K562 (cell line): ENCODE measurements around the gene KCNMB4. TPM values are rescaled to one million over a fixed set of nuclear protein-coding genes. Genes with fewer than 3 reads are reported as not detected.

Source experiments
- ARHGAP35 ChIP-seq: fragments of 450-650 bp; IDR thresholded peaks from 2 replicates; pipeline ENCODE4 v1.6.1; 2018; ENCODE audit not compliant: partially characterized antibody
- BHLHE40 ChIP-seq: IDR thresholded peaks from 2 replicates; pipeline ENCODE4 v1.6.1; 2011; ENCODE audit warnings: low read length, improper control_type of control experiment
- BRCA1 ChIP-seq, 2 experiments: fragments of 450-650 bp in 1 of 2; sonication (generic) in 1 of 2; formaldehyde crosslinking in 1 of 2; IDR thresholded peaks; 2 replicates each; pipeline versions ENCODE4 v1.5.0 to v1.6.1; 2017 to 2020; ENCODE audit warnings: mild to moderate bottlenecking in 1 of 2, missing genetic modification reagents in 1 of 2
- CTBP1 ChIP-seq: fragments of 450-650 bp; IDR thresholded peaks from 2 replicates; pipeline ENCODE4 v1.6.1; 2016; ENCODE audit warnings: borderline replicate concordance
- GATA2 ChIP-seq: sonication (generic); formaldehyde crosslinking; IDR thresholded peaks from 2 replicates; pipeline ENCODE4 v1.4.0; 2020; ENCODE audit warnings: mild to moderate bottlenecking, missing genetic modification reagents
- GTF2E2 ChIP-seq: fragments of 200-800 bp; sonication (Bioruptor generic); IDR thresholded peaks from 2 replicates; pipeline ENCODE4 v1.6.1; 2016; ENCODE audit warnings: missing genetic modification characterization, missing compliant biosample characterization
- HLTF ChIP-seq: fragments of 450-650 bp; IDR thresholded peaks from 2 replicates; pipeline ENCODE4 v1.6.1; 2016
- IRF9 ChIP-seq: fragments of 450-650 bp; IDR thresholded peaks from 2 replicates; pipeline ENCODE4 v1.6.1; 2016; ENCODE audit warnings: missing biosample characterization, missing genetic modification characterization
- MED1 ChIP-seq: sonication (generic); formaldehyde crosslinking; IDR thresholded peaks from 2 replicates; pipeline ENCODE4 v1.8.1; 2023; ENCODE audit warnings: missing genetic modification reagents, borderline replicate concordance
- MYC ChIP-seq, 2 experiments: fragments of 250-450 bp in 1 of 2; sonication (Bioruptor Pico) in 1 of 2; IDR thresholded peaks; 2 replicates each; pipeline versions ENCODE4 v1.5.1 to v1.6.1; 2012 to 2021; ENCODE audit warnings: low read depth in 2 of 2, borderline replicate concordance in 1 of 2, improper control_type of control experiment in 1 of 2, low read length in 1 of 2, mild to moderate bottlenecking in 1 of 2, moderate library complexity in 1 of 2
- NCOA4 ChIP-seq: fragments of 450-650 bp; IDR thresholded peaks from 2 replicates; pipeline ENCODE4 v1.6.1; 2018; ENCODE audit warnings: mild to moderate bottlenecking; ENCODE audit not compliant: partially characterized antibody
- POLR3G ChIP-seq: IDR thresholded peaks from 2 replicates; pipeline ENCODE4 v1.6.1; 2011; ENCODE audit not compliant: insufficient read length, insufficient replicate concordance; ENCODE audit errors: extremely low read depth
- POU5F1 ChIP-seq: fragments of 150-350 bp; IDR thresholded peaks from 2 replicates; pipeline ENCODE4 v1.6.1; 2014; ENCODE audit warnings: borderline replicate concordance, low read length, low read depth, mild to moderate bottlenecking; ENCODE audit not compliant: partially characterized antibody
- SLC30A9 ChIP-seq: fragments of 250-450 bp; sonication (Bioruptor Pico); IDR thresholded peaks from 2 replicates; pipeline ENCODE4 v1.8.0; 2022; ENCODE audit warnings: mild to moderate bottlenecking, moderate library complexity
- SMAD4 ChIP-seq: fragments of 250-450 bp; sonication (Bioruptor Pico); conservative IDR thresholded peaks from 2 replicates; pipeline ENCODE4 v1.8.0; 2021; ENCODE audit warnings: inconsistent platforms, mild to moderate bottlenecking, moderate library complexity
- XRCC5 ChIP-seq: fragments of 200-400 bp; formaldehyde crosslinking; IDR thresholded peaks from 2 replicates; pipeline ENCODE4 v1.6.1; 2017; ENCODE audit warnings: low read depth, mild to moderate bottlenecking, low read length
- ZNF583 ChIP-seq: fragments of 250-450 bp; sonication (Bioruptor Pico); IDR thresholded peaks from 2 replicates; pipeline ENCODE4 v1.4.0; 2020
- ZNF695 ChIP-seq: fragments of 450-650 bp; formaldehyde crosslinking; IDR thresholded peaks from 2 replicates; pipeline ENCODE4 v1.4.0; 2020; ENCODE audit warnings: mild to moderate bottlenecking, moderate library complexity
- polyA plus RNA-seq, 8 experiments: library from polyadenylated mRNA; depleted of rRNA in 4 of 8; stranded (reverse) in 5 of 8; unstranded in 3 of 8; fragments of >200 nt; fragmentation: Nextera tagmentation in 2 of 8; fragmentation: Illumina TruSeq in 1 of 8; extraction: Ambion mirVana in 2 of 8; extraction: Trizol in 1 of 8; gene quantifications; 2 replicates each; pipeline versions ENCODE4 v1.2.1 to v1.2.3, GENCODE V29; 2011 to 2014; ENCODE audit warnings: inconsistent platforms in 1 of 8, missing spikeins in 1 of 8
- total RNA-seq, 7 experiments: library from RNA; depleted of rRNA in 6 of 7; stranded (reverse); fragments of >200 nt in 6 of 7; fragmentation: Illumina TruSeq in 2 of 7; extraction: Trizol in 2 of 7; gene quantifications; 2 replicates each; pipeline versions ENCODE4 v1.2.1 to v1.2.3, GENCODE V29; 2011 to 2021; ENCODE audit warnings: low replicate concordance in 1 of 7
- TF ChIP-seq, protein P1 (sequence below), 2 experiments: fragments of 450-650 bp in 1 of 2; sonication (generic) in 1 of 2; formaldehyde crosslinking; conservative IDR thresholded peaks; 2 replicates each; pipeline versions ENCODE4 v1.4.0 to v1.8.1; 2020 to 2022; ENCODE audit warnings: mild to moderate bottlenecking in 1 of 2, missing genetic modification reagents in 1 of 2
- TF ChIP-seq, protein P2 (sequence below), 3 experiments: IDR thresholded peaks in 2 of 3; conservative IDR thresholded peaks in 1 of 3; 2 replicates each; pipeline ENCODE4 v1.5.1; 2011 to 2012; ENCODE audit warnings: low read length in 3 of 3, mild to moderate bottlenecking in 3 of 3, control low read depth in 2 of 3, improper control_type of control experiment in 1 of 3, inconsistent platforms in 1 of 3, low read depth in 1 of 3, mixed read lengths in 1 of 3, moderate library complexity in 1 of 3; ENCODE audit not compliant: insufficient read depth in 2 of 3
- TF ChIP-seq, protein P3 (sequence below): fragments of 450-650 bp; IDR thresholded peaks from 2 replicates; pipeline ENCODE4 v1.6.1; 2016
- TF ChIP-seq, protein P4 (sequence below): fragments of 200-800 bp; sonication (Bioruptor generic); IDR thresholded peaks from 2 replicates; pipeline ENCODE4 v1.6.1; 2017; ENCODE audit warnings: missing genetic modification characterization, missing compliant biosample characterization

KCNMB4 gene
- total and polyA plus RNA-seq, 9 of the 15 experiments (the other 6 are each of a cell fraction or from before 2014, with no cell fraction given): 0.01 to 0.14 (median 0.06) TPM; not detected in 1

DNA sequence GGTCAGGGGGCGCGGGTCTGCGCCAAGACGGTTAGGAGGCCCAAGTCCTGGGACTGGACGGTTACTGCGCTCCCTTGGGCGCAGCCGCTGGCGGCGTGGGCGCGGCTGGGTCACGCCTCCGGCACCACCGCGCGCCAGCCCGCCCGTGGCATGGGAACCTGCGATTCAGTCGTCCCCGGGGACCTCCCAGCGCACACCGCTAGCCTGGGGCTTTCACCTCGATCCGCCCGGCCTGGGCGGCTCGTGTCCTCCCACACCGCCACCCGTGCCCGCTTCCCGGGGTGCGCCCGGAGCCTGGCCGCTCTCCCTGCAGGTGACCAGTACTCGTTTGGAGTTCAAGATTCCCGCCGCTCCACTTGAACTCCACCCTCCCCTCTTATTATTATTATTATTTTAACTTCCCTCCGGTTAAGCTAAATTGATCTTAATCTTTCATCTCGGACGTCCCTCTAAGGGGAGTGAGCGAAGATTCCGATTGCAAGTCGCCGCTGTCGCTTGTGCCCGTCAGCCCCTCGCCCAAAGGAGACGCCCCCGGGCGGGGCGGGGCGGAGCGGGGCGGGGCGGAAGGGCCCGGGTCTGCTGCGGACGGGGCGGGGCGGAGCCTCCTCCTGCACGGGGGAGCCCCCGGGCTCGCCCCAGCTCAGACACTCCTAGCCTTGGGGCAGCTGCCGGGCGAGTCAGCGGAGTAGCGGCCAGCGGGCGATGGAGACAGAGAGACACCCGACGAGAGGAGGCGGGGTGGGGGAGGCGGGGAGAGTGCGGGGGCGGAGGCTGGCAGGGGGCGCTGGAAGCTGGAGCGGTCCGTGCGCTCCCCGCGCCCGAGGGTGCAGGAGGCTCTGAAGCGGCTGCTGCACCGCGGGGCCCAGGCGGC is at the start of gene KCNMB4 (continued):
- no peak for TF ChIP-seq IRF9
- TF ChIP-seq ZNF583: no peak
- TF ChIP-seq NCOA4: no peak
- no peak for TF ChIP-seq XRCC5
- TF ChIP-seq, protein P1, sequence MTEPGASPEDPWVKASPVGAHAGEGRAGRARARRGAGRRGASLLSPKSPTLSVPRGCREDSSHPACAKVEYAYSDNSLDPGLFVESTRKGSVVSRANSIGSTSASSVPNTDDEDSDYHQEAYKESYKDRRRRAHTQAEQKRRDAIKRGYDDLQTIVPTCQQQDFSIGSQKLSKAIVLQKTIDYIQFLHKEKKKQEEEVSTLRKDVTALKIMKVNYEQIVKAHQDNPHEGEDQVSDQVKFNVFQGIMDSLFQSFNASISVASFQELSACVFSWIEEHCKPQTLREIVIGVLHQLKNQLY (CRISPR knock-in tag; conservative IDR thresholded peaks at IDR 0.05): no peak
- TF ChIP-seq, protein P2, sequence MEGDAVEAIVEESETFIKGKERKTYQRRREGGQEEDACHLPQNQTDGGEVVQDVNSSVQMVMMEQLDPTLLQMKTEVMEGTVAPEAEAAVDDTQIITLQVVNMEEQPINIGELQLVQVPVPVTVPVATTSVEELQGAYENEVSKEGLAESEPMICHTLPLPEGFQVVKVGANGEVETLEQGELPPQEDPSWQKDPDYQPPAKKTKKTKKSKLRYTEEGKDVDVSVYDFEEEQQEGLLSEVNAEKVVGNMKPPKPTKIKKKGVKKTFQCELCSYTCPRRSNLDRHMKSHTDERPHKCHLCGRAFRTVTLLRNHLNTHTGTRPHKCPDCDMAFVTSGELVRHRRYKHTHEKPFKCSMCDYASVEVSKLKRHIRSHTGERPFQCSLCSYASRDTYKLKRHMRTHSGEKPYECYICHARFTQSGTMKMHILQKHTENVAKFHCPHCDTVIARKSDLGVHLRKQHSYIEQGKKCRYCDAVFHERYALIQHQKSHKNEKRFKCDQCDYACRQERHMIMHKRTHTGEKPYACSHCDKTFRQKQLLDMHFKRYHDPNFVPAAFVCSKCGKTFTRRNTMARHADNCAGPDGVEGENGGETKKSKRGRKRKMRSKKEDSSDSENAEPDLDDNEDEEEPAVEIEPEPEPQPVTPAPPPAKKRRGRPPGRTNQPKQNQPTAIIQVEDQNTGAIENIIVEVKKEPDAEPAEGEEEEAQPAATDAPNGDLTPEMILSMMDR (IDR thresholded peaks at IDR 0.05 in 2 of 3, conservative IDR thresholded peaks at IDR 0.05 in 1 of 3; ENCODE audit: insufficient read depth in 2 of 3, low read depth in 1 of 3, low read length in 3 of 3): no peak
- TF ChIP-seq POU5F1: no peak
- no peak for TF ChIP-seq GATA2 (CRISPR knock-in tag)
- no peak for TF ChIP-seq ARHGAP35
- TF ChIP-seq CTBP1: no peak
- TF ChIP-seq MED1 (CRISPR knock-in tag): no peak
- TF ChIP-seq GTF2E2 (tag): no peak
- TF ChIP-seq BRCA1 (IDR thresholded peaks at IDR 0.05): no peak
- no peak for TF ChIP-seq BRCA1 (CRISPR knock-in tag; IDR thresholded peaks at IDR 0.05)
- TF ChIP-seq, protein P3, sequence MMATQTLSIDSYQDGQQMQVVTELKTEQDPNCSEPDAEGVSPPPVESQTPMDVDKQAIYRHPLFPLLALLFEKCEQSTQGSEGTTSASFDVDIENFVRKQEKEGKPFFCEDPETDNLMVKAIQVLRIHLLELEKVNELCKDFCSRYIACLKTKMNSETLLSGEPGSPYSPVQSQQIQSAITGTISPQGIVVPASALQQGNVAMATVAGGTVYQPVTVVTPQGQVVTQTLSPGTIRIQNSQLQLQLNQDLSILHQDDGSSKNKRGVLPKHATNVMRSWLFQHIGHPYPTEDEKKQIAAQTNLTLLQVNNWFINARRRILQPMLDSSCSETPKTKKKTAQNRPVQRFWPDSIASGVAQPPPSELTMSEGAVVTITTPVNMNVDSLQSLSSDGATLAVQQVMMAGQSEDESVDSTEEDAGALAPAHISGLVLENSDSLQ: peak; percentile 40
- TF ChIP-seq, protein P4, sequence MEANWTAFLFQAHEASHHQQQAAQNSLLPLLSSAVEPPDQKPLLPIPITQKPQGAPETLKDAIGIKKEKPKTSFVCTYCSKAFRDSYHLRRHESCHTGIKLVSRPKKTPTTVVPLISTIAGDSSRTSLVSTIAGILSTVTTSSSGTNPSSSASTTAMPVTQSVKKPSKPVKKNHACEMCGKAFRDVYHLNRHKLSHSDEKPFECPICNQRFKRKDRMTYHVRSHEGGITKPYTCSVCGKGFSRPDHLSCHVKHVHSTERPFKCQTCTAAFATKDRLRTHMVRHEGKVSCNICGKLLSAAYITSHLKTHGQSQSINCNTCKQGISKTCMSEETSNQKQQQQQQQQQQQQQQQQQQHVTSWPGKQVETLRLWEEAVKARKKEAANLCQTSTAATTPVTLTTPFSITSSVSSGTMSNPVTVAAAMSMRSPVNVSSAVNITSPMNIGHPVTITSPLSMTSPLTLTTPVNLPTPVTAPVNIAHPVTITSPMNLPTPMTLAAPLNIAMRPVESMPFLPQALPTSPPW (CRISPR knock-in tag): peak; percentile 68
- no peak for TF ChIP-seq POLR3G
- TF ChIP-seq HLTF: no peak
- TF ChIP-seq ZNF695 (CRISPR knock-in tag): no peak
- TF ChIP-seq SMAD4 (CRISPR knock-in tag): no peak
- TF ChIP-seq MYC (IDR thresholded peaks at IDR 0.05; ENCODE audit: low read depth, low read length): no peak
- TF ChIP-seq MYC (CRISPR knock-in tag; IDR thresholded peaks at IDR 0.05; ENCODE audit: borderline replicate concordance, low read depth): no peak
- TF ChIP-seq SLC30A9: no peak
- TF ChIP-seq BHLHE40: no peak
